Right lung (tissue), 10 donors: ENCODE results near the gene OR4C6. TPM values are rescaled to one million over a fixed set of nuclear protein-coding genes. Genes with fewer than 3 reads are reported as not detected.

Experiments
- DNase-seq, 2 donors: peaks; one replicate each; pipeline ENCODE4 v3.0.0-alpha.2; 2013
- long read RNA-seq, 8 donors: transcript quantifications; one replicate each; lab custom pipeline, GENCODE V29; 2026
- polyA plus RNA-seq, 5 donors: library from polyadenylated mRNA; unstranded; fragments of 120-200 nt; gene quantifications; one replicate each; pipeline versions ENCODE4 v1.2.1 to v1.2.3, GENCODE V29; 2013; ENCODE audit warnings: inconsistent platforms in 1 of 5, low replicate concordance in 1 of 5; ENCODE audit not compliant: insufficient read length in 5 of 5, insufficient read depth in 1 of 5

The OR4C6 gene
- not detected for polyA plus RNA-seq
- long read RNA-seq, donor 1: 0 reads
- long read RNA-seq, donor 2: 0 reads
- long read RNA-seq, donor 3: 0 reads
- long read RNA-seq, donor 4: 0 reads
- long read RNA-seq, donor 5: 0 reads
- long read RNA-seq, donor 6: 0 reads
- long read RNA-seq, donor 7: 0 reads
- long read RNA-seq, donor 8: 0 reads

GRCh38 chr11:55661901-55662300 is at the start of gene OR4C6:
Gene OR4C6 (plus strand): TSS chr11:55662201. CDS start chr11:55665167, 2,966 bp downstream.
- DNase-seq: no peak

- DNase-seq: no peak
Observed at GRCh38 chr11:55624531-55624930, 37.5 kb upstream of the OR4C6 start.

GRCh38 chr11:55634813-55635212 is 27.2 kb upstream of the OR4C6 start, which contains the start of gene OR4P4:
Gene OR4P4 (plus strand): TSS chr11:55635113.
- DNase-seq: no peak

GRCh38 chr11:55648027-55648426 is 14.0 kb upstream of the OR4C6 start, which contains the start of gene OR4S2:
Gene OR4S2 (plus strand): TSS chr11:55648327. CDS start chr11:55650904, 2,577 bp downstream.
- no peak for DNase-seq

GRCh38 chr11:55652560-55652959 is 9.4 kb upstream of the OR4C6 start:
- DNase-seq: no peak

- no peak for DNase-seq
Observed at GRCh38 chr11:55655096-55655495, 6.9 kb upstream of the OR4C6 start.

GRCh38 chr11:55658031-55658573 is 3.9 kb upstream of the OR4C6 start:
- DNase-seq: no peak

GRCh38 chr11:55658608-55659007 is 3.4 kb upstream of the OR4C6 start:
- DNase-seq: no peak

- no peak for DNase-seq
Observed at GRCh38 chr11:55669376-55669775, 7.4 kb downstream of the OR4C6 start.

GRCh38 chr11:55673860-55674259 is 11.9 kb downstream of the OR4C6 start:
- DNase-seq: no peak

GRCh38 chr11:55697817-55698216 is 35.8 kb downstream of the OR4C6 start:
- DNase-seq: no peak

- DNase-seq: no peak
Observed at GRCh38 chr11:55701429-55701828, 39.4 kb downstream of the OR4C6 start.

- no peak for DNase-seq
Observed at GRCh38 chr11:55707029-55707428, 45.0 kb downstream of the OR4C6 start.

GRCh38 chr11:55714982-55715888 is 53.2 kb downstream of the OR4C6 start:
- no peak for DNase-seq

Other genes starting within 250 kb of the OR4C6 start
- gene OR4C15, start 107.7 kb upstream of the OR4C6 start, polyA plus RNA-seq: not detected
- not detected for gene OR4C16, start 90.1 kb upstream of the OR4C6 start, polyA plus RNA-seq
- gene OR4C11, start 54.6 kb upstream of the OR4C6 start, polyA plus RNA-seq: not detected
- under 1 TPM in 2 of 5 donors, not detected in 3; 0.09 to 0.18 TPM for gene OR4P4, start 27.1 kb upstream of the OR4C6 start, polyA plus RNA-seq
- not detected for gene OR4S2, start 13.9 kb upstream of the OR4C6 start, polyA plus RNA-seq
- gene OR5D13, start 111.2 kb downstream of the OR4C6 start, polyA plus RNA-seq: not detected
- gene OR5D14, start 133.4 kb downstream of the OR4C6 start, polyA plus RNA-seq: not detected
- gene OR5L1, start 149.2 kb downstream of the OR4C6 start, polyA plus RNA-seq: not detected
- not detected for gene OR5D18, start 157.4 kb downstream of the OR4C6 start, polyA plus RNA-seq
- not detected for gene OR5L2, start 165.0 kb downstream of the OR4C6 start, polyA plus RNA-seq
- gene OR5D16, start 176.6 kb downstream of the OR4C6 start, polyA plus RNA-seq: not detected
- gene TRIM51, start 221.1 kb downstream of the OR4C6 start, polyA plus RNA-seq: not detected